Chondrocyte (in vitro differentiated cells): Measurements from ENCODE around the gene ARHGEF11. TPM values are rescaled to one million over a fixed set of nuclear protein-coding genes. Genes with fewer than 3 reads are reported as not detected.

Source experiments
- DNase-seq: peaks from one replicate; pipeline ENCODE4 v3.0.0; 2021; ENCODE audit warnings: mixed read lengths, low spot score
- H3K27ac Mint-ChIP-seq: one replicate; pipeline ENCODE4 v1.8.0; 2021; ENCODE audit warnings: mild to moderate bottlenecking, moderate library complexity, mixed read lengths; ENCODE audit not compliant: unreplicated experiment
- H3K27me3 Mint-ChIP-seq: 2 replicates; pipeline ENCODE4 v1.8.0; 2021; ENCODE audit warnings: low read depth, mixed read lengths
- H3K36me3 Mint-ChIP-seq: 2 replicates; pipeline ENCODE4 v1.8.0; 2021; ENCODE audit warnings: low read depth, mixed read lengths
- H3K4me1 Mint-ChIP-seq: 2 replicates; pipeline ENCODE4 v1.8.0; 2021; ENCODE audit warnings: low read depth, mild to moderate bottlenecking, mixed read lengths
- H3K4me3 Mint-ChIP-seq: one replicate; pipeline ENCODE4 v1.8.0; 2021; ENCODE audit warnings: mild to moderate bottlenecking, moderate library complexity, mixed read lengths; ENCODE audit not compliant: unreplicated experiment
- H3K9me3 Mint-ChIP-seq: 2 replicates; pipeline ENCODE4 v1.8.0; 2021; ENCODE audit warnings: low read depth, mixed read lengths
- total RNA-seq: library from RNA; stranded (reverse); gene quantifications from 3 replicates; pipeline ENCODE4 v1.2.1, GENCODE V29; 2021
- TF ChIP-seq, protein P1 (sequence below): fragments of 200-600 bp; sonication (generic); IDR thresholded peaks from 2 replicates; pipeline ENCODE4 v1.5.0; 2021; ENCODE audit warnings: antibody characterized with exemption, mild to moderate bottlenecking, moderate library complexity

Gene ARHGEF11
- total RNA-seq, 1 donor from 2014 or later, result 34.8 TPM

GRCh38 chr1:156943756-156944155, 101.8 kb downstream of the ARHGEF11 start:
- H3K4me1 Mint-ChIP-seq, result no peaks in the 10 kb centered on the region
- no peaks in the 10 kb centered on the region for H3K27me3 Mint-ChIP-seq
- TF ChIP-seq, protein P1, sequence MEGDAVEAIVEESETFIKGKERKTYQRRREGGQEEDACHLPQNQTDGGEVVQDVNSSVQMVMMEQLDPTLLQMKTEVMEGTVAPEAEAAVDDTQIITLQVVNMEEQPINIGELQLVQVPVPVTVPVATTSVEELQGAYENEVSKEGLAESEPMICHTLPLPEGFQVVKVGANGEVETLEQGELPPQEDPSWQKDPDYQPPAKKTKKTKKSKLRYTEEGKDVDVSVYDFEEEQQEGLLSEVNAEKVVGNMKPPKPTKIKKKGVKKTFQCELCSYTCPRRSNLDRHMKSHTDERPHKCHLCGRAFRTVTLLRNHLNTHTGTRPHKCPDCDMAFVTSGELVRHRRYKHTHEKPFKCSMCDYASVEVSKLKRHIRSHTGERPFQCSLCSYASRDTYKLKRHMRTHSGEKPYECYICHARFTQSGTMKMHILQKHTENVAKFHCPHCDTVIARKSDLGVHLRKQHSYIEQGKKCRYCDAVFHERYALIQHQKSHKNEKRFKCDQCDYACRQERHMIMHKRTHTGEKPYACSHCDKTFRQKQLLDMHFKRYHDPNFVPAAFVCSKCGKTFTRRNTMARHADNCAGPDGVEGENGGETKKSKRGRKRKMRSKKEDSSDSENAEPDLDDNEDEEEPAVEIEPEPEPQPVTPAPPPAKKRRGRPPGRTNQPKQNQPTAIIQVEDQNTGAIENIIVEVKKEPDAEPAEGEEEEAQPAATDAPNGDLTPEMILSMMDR, result no peak
- H3K4me3 Mint-ChIP-seq, result no peak overlapping the region
- H3K36me3 Mint-ChIP-seq, result peaks cover 63% of the 10 kb centered on the region
- DNase-seq, result peak; percentile 47
- H3K27ac Mint-ChIP-seq, result no peak overlapping the region
- no peaks in the 10 kb centered on the region for H3K9me3 Mint-ChIP-seq

DNA sequence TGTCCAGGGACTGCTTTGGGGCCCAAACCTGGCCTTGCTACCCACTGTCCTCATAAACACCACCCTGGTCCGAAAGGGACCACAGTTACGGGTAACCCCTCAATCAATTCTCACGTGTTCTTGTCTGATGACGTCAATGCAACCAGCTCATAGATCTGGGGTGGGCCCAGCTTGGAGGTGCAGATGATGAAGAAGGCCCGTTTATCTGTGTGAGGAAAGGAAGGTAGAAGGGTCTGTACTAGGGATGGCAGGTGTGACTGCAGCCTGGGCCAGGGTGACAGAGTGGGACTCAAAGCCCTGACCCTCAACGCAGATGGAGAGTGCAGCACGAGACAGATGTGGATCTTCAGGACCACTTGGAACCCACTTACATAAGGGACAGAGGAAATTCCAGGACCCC, 103.0 kb downstream of the ARHGEF11 start:
- TF ChIP-seq, protein P1, result no peak
- no peak overlapping the region for H3K4me3 Mint-ChIP-seq
- H3K27ac Mint-ChIP-seq, result no peak overlapping the region
- peak; percentile 53 for DNase-seq
- H3K27me3 Mint-ChIP-seq, result no peaks in the 10 kb centered on the region
- no peaks in the 10 kb centered on the region for H3K4me1 Mint-ChIP-seq
- no peaks in the 10 kb centered on the region for H3K9me3 Mint-ChIP-seq
- H3K36me3 Mint-ChIP-seq, result peaks cover 63% of the 10 kb centered on the region

- H3K4me3 Mint-ChIP-seq, result no peak overlapping the region
- TF ChIP-seq, protein P1, result no peak
- DNase-seq, result peak; percentile 50
- H3K27ac Mint-ChIP-seq, result no peak overlapping the region
- H3K27me3 Mint-ChIP-seq, result no peaks in the 10 kb centered on the region
- H3K4me1 Mint-ChIP-seq, result no peaks in the 10 kb centered on the region
- H3K36me3 Mint-ChIP-seq, result peaks cover 62% of the 10 kb centered on the region
- no peaks in the 10 kb centered on the region for H3K9me3 Mint-ChIP-seq
These were observed 103.4 kb downstream of the ARHGEF11 start for GRCh38 chr1:156942176-156942575.

GRCh38 chr1:156941675-156942074, 103.9 kb downstream of the ARHGEF11 start:
- no peaks in the 10 kb centered on the region for H3K9me3 Mint-ChIP-seq
- peak; percentile 71 for DNase-seq
- peaks cover 59% of the 10 kb centered on the region for H3K36me3 Mint-ChIP-seq
- H3K4me1 Mint-ChIP-seq, result no peaks in the 10 kb centered on the region
- no peak overlapping the region for H3K27ac Mint-ChIP-seq
- no peak overlapping the region for H3K4me3 Mint-ChIP-seq
- TF ChIP-seq, protein P1, result no peak
- H3K27me3 Mint-ChIP-seq, result no peaks in the 10 kb centered on the region

DNA sequence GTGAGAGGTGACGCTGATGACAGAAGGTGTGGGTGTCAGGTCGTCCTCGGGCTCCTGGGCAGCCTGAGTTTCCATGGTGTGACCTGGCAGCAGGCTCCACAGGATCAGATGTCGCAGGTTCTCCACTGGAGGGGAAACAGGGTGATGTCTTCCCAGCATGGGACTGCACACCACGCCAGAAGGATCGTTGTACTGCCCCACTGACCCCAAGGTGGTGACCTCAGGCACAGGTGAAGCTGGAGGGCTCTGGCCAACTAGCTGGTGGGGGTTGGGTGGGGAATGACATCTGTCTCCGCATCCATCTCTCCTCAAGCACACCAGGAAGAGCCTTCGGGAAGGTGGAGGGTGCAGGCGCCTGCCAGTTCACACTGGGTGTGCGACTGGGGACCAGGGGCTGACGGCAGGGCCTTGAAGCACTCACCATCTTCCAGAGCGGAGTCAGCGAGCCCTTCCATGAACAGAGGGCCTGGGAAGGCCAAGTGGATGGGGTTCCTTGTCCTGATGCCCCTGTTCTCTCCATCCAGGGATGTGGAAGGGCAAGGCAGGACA, 105.7 kb downstream of the ARHGEF11 start:
- no peaks in the 10 kb centered on the region for H3K27me3 Mint-ChIP-seq
- TF ChIP-seq, protein P1, result no peak
- no peaks in the 10 kb centered on the region for H3K4me1 Mint-ChIP-seq
- H3K27ac Mint-ChIP-seq, result no peak overlapping the region
- DNase-seq, result peak; percentile 86
- H3K9me3 Mint-ChIP-seq, result no peaks in the 10 kb centered on the region
- H3K4me3 Mint-ChIP-seq, result no peak overlapping the region
- H3K36me3 Mint-ChIP-seq, result peaks cover 49% of the 10 kb centered on the region
